Karpas-422 (cell line): ENCODE measurements around the gene RBMS1. TPM values are rescaled to one million over a fixed set of nuclear protein-coding genes. Genes with fewer than 3 reads are reported as not detected.

Source experiments
- DNase-seq: peaks from one replicate; pipeline ENCODE4 v3.0.0-alpha.2; 2015
- H2AFZ ChIP-seq: fragments of 200-600 bp; sonication (generic); 2 replicates; pipeline ENCODE4 v1.6.1; 2014; ENCODE audit warnings: antibody characterized with exemption, low read length, mixed read lengths
- H3K27ac ChIP-seq: fragments of 200-600 bp; sonication (generic); 2 replicates; pipeline ENCODE4 v1.5.1; 2014; ENCODE audit warnings: mild to moderate bottlenecking, low read length, moderate library complexity
- H3K27me3 ChIP-seq: fragments of 200-600 bp; sonication (generic); 2 replicates; pipeline ENCODE4 v1.6.1; 2014; ENCODE audit warnings: low read length, mixed read lengths
- H3K36me3 ChIP-seq: fragments of 200-600 bp; sonication (generic); 2 replicates; pipeline ENCODE4 v1.6.1; 2014; ENCODE audit warnings: low read length, mixed read lengths; ENCODE audit not compliant: insufficient read depth
- H3K4me1 ChIP-seq: fragments of 200-600 bp; sonication (generic); 2 replicates; pipeline ENCODE4 v1.6.1; 2014; ENCODE audit warnings: mild to moderate bottlenecking, low read length, mixed read lengths
- H3K4me2 ChIP-seq: fragments of 200-600 bp; sonication (generic); 2 replicates; pipeline ENCODE4 v1.6.1; 2014; ENCODE audit warnings: low read length, low read depth, mild to moderate bottlenecking; ENCODE audit not compliant: poor library complexity, severe bottlenecking
- H3K4me3 ChIP-seq: fragments of 200-600 bp; sonication (generic); 2 replicates; pipeline ENCODE4 v1.5.1; 2014; ENCODE audit warnings: mild to moderate bottlenecking, antibody characterized with exemption, low read length, mixed read lengths
- H3K79me2 ChIP-seq: fragments of 200-600 bp; sonication (generic); 2 replicates; pipeline ENCODE4 v1.6.1; 2014; ENCODE audit warnings: mild to moderate bottlenecking, low read length, mixed read lengths
- H3K9ac ChIP-seq: fragments of 200-600 bp; sonication (generic); 2 replicates; pipeline ENCODE4 v1.6.0; 2014; ENCODE audit warnings: low read length
- H3K9me2 ChIP-seq: fragments of 200-600 bp; sonication (generic), shearing (Covaris generic); replicated peaks from 2 replicates; pipeline ENCODE4 v1.6.0; 2014; ENCODE audit warnings: mild to moderate bottlenecking, low read length, moderate library complexity; ENCODE audit not compliant: insufficient read depth
- H3K9me3 ChIP-seq: fragments of 300-700, 200-600 bp; sonication (generic); 2 replicates; pipeline ENCODE4 v1.6.1; 2014; ENCODE audit warnings: low read length, mixed read lengths
- H4K20me1 ChIP-seq: fragments of 200-600 bp; sonication (generic); 2 replicates; pipeline ENCODE4 v1.6.1; 2014; ENCODE audit warnings: mild to moderate bottlenecking, antibody characterized with exemption, low read length, low read depth; ENCODE audit not compliant: insufficient read depth
- total RNA-seq: library from RNA; depleted of rRNA; stranded (reverse); fragments of >200 nt; shearing (Covaris generic); gene quantifications from 2 replicates; pipeline ENCODE4 v1.2.3, GENCODE V29; 2014; ENCODE audit warnings: low replicate concordance

Gene RBMS1
- total RNA-seq, 1 experiment from 2014 or later = not detected

- Histone ChIP-seq H3K4me2 (no peak overlapping the region), H3K27ac (no peak overlapping the region), H3K4me3 (no peak overlapping the region), H3K9ac (no peak overlapping the region), H3K9me3 (peaks cover 4% of the 10 kb centered on the region; the same call in 1 of the 2 replicates), H4K20me1 (no peaks in the 10 kb centered on the region), H3K4me1 (no peaks in the 10 kb centered on the region), H2AFZ (no peak overlapping the region), H3K79me2 (no peaks in the 10 kb centered on the region), H3K36me3 (no peaks in the 10 kb centered on the region), H3K27me3 (peaks cover 3% of the 10 kb centered on the region; the same call in 1 of the 2 replicates), H3K9me2 (no peaks in the 10 kb centered on the region)
- no peak for DNase-seq
These were observed 63.6 kb downstream of the RBMS1 start for GRCh38 chr2:160430001-160430344.

- H3K9me2 ChIP-seq = no peaks in the 10 kb centered on the region
- H3K27me3 ChIP-seq = peaks cover 3% of the 10 kb centered on the region; the same call in 1 of the 2 replicates
- no peak overlapping the region for H3K27ac ChIP-seq
- H3K9me3 ChIP-seq = peaks cover 4% of the 10 kb centered on the region; the same call in 1 of the 2 replicates
- H3K79me2 ChIP-seq = no peaks in the 10 kb centered on the region
- no peaks in the 10 kb centered on the region for H3K4me1 ChIP-seq
- no peaks in the 10 kb centered on the region for H4K20me1 ChIP-seq
- no peak overlapping the region for H3K9ac ChIP-seq
- no peak overlapping the region for H3K4me3 ChIP-seq
- no peak overlapping the region for H3K4me2 ChIP-seq
- no peak overlapping the region for H2AFZ ChIP-seq
- peak; percentile 84 for DNase-seq
- H3K36me3 ChIP-seq = no peaks in the 10 kb centered on the region
These were observed 64.2 kb downstream of the RBMS1 start for GRCh38 chr2:160429248-160430000.

- no peaks in the 10 kb centered on the region for H3K36me3 ChIP-seq
- no peak overlapping the region for H2AFZ ChIP-seq
- H3K9me3 ChIP-seq = peaks cover 4% of the 10 kb centered on the region; the same call in 1 of the 2 replicates
- H3K9me2 ChIP-seq = no peaks in the 10 kb centered on the region
- H3K4me3 ChIP-seq = no peak overlapping the region
- DNase-seq = no peak
- H3K9ac ChIP-seq = no peak overlapping the region
- H3K27me3 ChIP-seq = peaks cover 3% of the 10 kb centered on the region; the same call in 1 of the 2 replicates
- no peaks in the 10 kb centered on the region for H4K20me1 ChIP-seq
- H3K4me2 ChIP-seq = no peak overlapping the region
- no peak overlapping the region for H3K27ac ChIP-seq
- no peaks in the 10 kb centered on the region for H3K4me1 ChIP-seq
- H3K79me2 ChIP-seq = no peaks in the 10 kb centered on the region
These were observed 65.2 kb downstream of the RBMS1 start for GRCh38 chr2:160428405-160428763.

GRCh38 chr2:160427629-160428404, 65.8 kb downstream of the RBMS1 start:
- no peaks in the 10 kb centered on the region for H3K4me1 ChIP-seq
- no peaks in the 10 kb centered on the region for H3K79me2 ChIP-seq
- H2AFZ ChIP-seq = no peak overlapping the region
- H3K27ac ChIP-seq = no peak overlapping the region
- peaks cover 3% of the 10 kb centered on the region; the same call in 1 of the 2 replicates for H3K27me3 ChIP-seq
- H3K4me3 ChIP-seq = no peak overlapping the region
- peaks cover 4% of the 10 kb centered on the region; the same call in 1 of the 2 replicates for H3K9me3 ChIP-seq
- H3K9me2 ChIP-seq = no peaks in the 10 kb centered on the region
- DNase-seq = no peak
- H3K4me2 ChIP-seq = no peak overlapping the region
- no peaks in the 10 kb centered on the region for H3K36me3 ChIP-seq
- no peak overlapping the region for H3K9ac ChIP-seq
- H4K20me1 ChIP-seq = no peaks in the 10 kb centered on the region

GRCh38 chr2:160426604-160427003, 67.0 kb downstream of the RBMS1 start:
- no peak overlapping the region for H3K4me2 ChIP-seq
- H4K20me1 ChIP-seq = no peaks in the 10 kb centered on the region
- no peaks in the 10 kb centered on the region for H3K79me2 ChIP-seq
- H3K27me3 ChIP-seq = peaks cover 3% of the 10 kb centered on the region; the same call in 1 of the 2 replicates
- peaks cover 4% of the 10 kb centered on the region; the same call in 1 of the 2 replicates for H3K9me3 ChIP-seq
- DNase-seq = no peak
- H3K36me3 ChIP-seq = no peaks in the 10 kb centered on the region
- H3K27ac ChIP-seq = no peak overlapping the region
- H3K9me2 ChIP-seq = no peaks in the 10 kb centered on the region
- H3K4me1 ChIP-seq = no peaks in the 10 kb centered on the region
- no peak overlapping the region for H2AFZ ChIP-seq
- no peak overlapping the region for H3K4me3 ChIP-seq
- no peak overlapping the region for H3K9ac ChIP-seq

GRCh38 chr2:160425434-160426151, 68.0 kb downstream of the RBMS1 start:
- H3K79me2 ChIP-seq = no peaks in the 10 kb centered on the region
- H3K4me2 ChIP-seq = no peak overlapping the region
- H3K9me2 ChIP-seq = no peaks in the 10 kb centered on the region
- H2AFZ ChIP-seq = no peak overlapping the region
- H3K9me3 ChIP-seq = peaks cover 4% of the 10 kb centered on the region; the same call in 1 of the 2 replicates
- peaks cover 3% of the 10 kb centered on the region; the same call in 1 of the 2 replicates for H3K27me3 ChIP-seq
- no peaks in the 10 kb centered on the region for H3K4me1 ChIP-seq
- H4K20me1 ChIP-seq = no peaks in the 10 kb centered on the region
- H3K4me3 ChIP-seq = no peak overlapping the region
- no peak for DNase-seq
- no peaks in the 10 kb centered on the region for H3K36me3 ChIP-seq
- no peak overlapping the region for H3K9ac ChIP-seq
- no peak overlapping the region for H3K27ac ChIP-seq

GRCh38 chr2:160423126-160423525, 70.5 kb downstream of the RBMS1 start:
- no peak overlapping the region for H3K27ac ChIP-seq
- H3K9me2 ChIP-seq = no peaks in the 10 kb centered on the region
- no peak overlapping the region for H3K9ac ChIP-seq
- no peak overlapping the region for H3K4me2 ChIP-seq
- DNase-seq = no peak
- H4K20me1 ChIP-seq = no peaks in the 10 kb centered on the region
- H3K4me3 ChIP-seq = no peak overlapping the region
- no peaks in the 10 kb centered on the region for H3K4me1 ChIP-seq
- H2AFZ ChIP-seq = no peak overlapping the region
- H3K27me3 ChIP-seq = no peaks in the 10 kb centered on the region
- H3K36me3 ChIP-seq = no peaks in the 10 kb centered on the region
- no peaks in the 10 kb centered on the region for H3K9me3 ChIP-seq
- no peaks in the 10 kb centered on the region for H3K79me2 ChIP-seq
